Keratinocyte (primary cell): Measurements from ENCODE around the gene PITHD1. TPM values are rescaled to one million over a fixed set of nuclear protein-coding genes. Genes with fewer than 3 reads are reported as not detected.

ENCODE experiments used
- polyA plus RNA-seq, 5 experiments: library from polyadenylated mRNA; depleted of rRNA in 3 of 5; stranded (reverse) in 3 of 5; stranded (forward) in 1 of 5; unstranded in 1 of 5; fragments of >200 nt; gene quantifications; 1 replicate in 1 of 5; 2 replicates in 3 of 5; 3 replicates in 1 of 5; pipeline versions ENCODE4 v1.2.1 to v1.2.3, GENCODE V29; 2011 to 2012; ENCODE audit warnings: missing spikeins in 2 of 5, low read depth in 1 of 5, low replicate concordance in 1 of 5

PITHD1 gene
- polyA plus RNA-seq, 1 donor (not counting 4 experiments of a cell fraction or from before 2014, with no cell fraction given), result 59.4 TPM

Other genes with a start within 250 kb of the PITHD1 start
- gene E2F2, start 247.2 kb upstream of the PITHD1 start, polyA plus RNA-seq, result 0.05 to 0.12 TPM (median 0.06 TPM) in 3 replicates
- 12.7 to 62.4 TPM (median 38.0 TPM) in 3 replicates for gene ID3, start 218.9 kb upstream of the PITHD1 start, polyA plus RNA-seq
- 1,640 to 2,447 TPM (median 1,913 TPM) in 3 replicates for gene RPL11, start 86.6 kb upstream of the PITHD1 start, polyA plus RNA-seq
- gene ELOA, start 34.9 kb upstream of the PITHD1 start, polyA plus RNA-seq, result 18.0 to 43.9 TPM (median 31.8 TPM) in 3 replicates
- gene LYPLA2, start 12.7 kb downstream of the PITHD1 start, polyA plus RNA-seq, result 51.7 to 81.7 TPM (median 73.9 TPM) in 3 replicates
- 52.8 to 68.3 TPM (median 66.9 TPM) in 3 replicates for gene GALE, start 22.3 kb downstream of the PITHD1 start, polyA plus RNA-seq
- gene HMGCL, start 47.0 kb downstream of the PITHD1 start, polyA plus RNA-seq, result 24.1 to 35.0 TPM (median 29.6 TPM) in 3 replicates
- gene FUCA1, start 89.9 kb downstream of the PITHD1 start, polyA plus RNA-seq, result 9.0 to 11.9 TPM (median 10.3 TPM) in 3 replicates
- gene CNR2, start 134.9 kb downstream of the PITHD1 start, polyA plus RNA-seq, result not detected in 3 replicates
- gene PNRC2, start 181.4 kb downstream of the PITHD1 start, polyA plus RNA-seq, result 62.7 to 87.1 TPM (median 74.3 TPM) in 3 replicates
- 68.4 to 116 TPM (median 75.2 TPM) in 3 replicates for gene SRSF10, start 201.9 kb downstream of the PITHD1 start, polyA plus RNA-seq